ENCODE measurements around the gene CDC42BPA.

GRCh38 chr1:227305894-227306626 is 12.2 kb downstream of the CDC42BPA start:
- TF ChIP-seq POLR2A (IDR thresholded peaks at IDR 0.05; ENCODE audit: low read depth, low read length): no peak
- no peak for TF ChIP-seq TAF1 (IDR thresholded peaks at IDR 0.05; ENCODE audit: borderline replicate concordance, low read depth, low read length)

Data from GM12892 (cell line).